Heart left ventricle (tissue), 16 donors: ENCODE measurements around the gene RIPK1. TPM values are rescaled to one million over a fixed set of nuclear protein-coding genes. Genes with fewer than 3 reads are reported as not detected.

Experiments
- ATAC-seq, 4 donors: fragments of 200-7000 bp; cut with Tn5 transposase; one replicate each; pipeline ENCODE4 v1.9.1; 2020 to 2022; ENCODE audit warnings: moderate library complexity in 4 of 4, mild to moderate bottlenecking in 3 of 4, moderate number of reproducible peaks in 1 of 4
- DNase-seq, 5 donors: peaks; one replicate each; pipeline ENCODE4 v3.0.0-alpha.2; 2020
- H3K27ac ChIP-seq, 12 donors: fragments of 200-600 bp; sonication (generic) in 4 of 12; one replicate each; pipeline versions ENCODE4 v1.5.0 to v1.8.0; 2016 to 2022; ENCODE audit warnings: mild to moderate bottlenecking in 2 of 12
- H3K27me3 ChIP-seq, 9 donors: fragments of 200-600 bp; sonication (generic) in 2 of 9; one replicate each; pipeline versions ENCODE4 v1.5.1 to v1.8.0; 2016 to 2022; ENCODE audit warnings: mild to moderate bottlenecking in 3 of 9
- H3K36me3 ChIP-seq, 9 donors: fragments of 200-600 bp; sonication (generic) in 2 of 9; one replicate each; pipeline versions ENCODE4 v1.5.0 to v1.8.0; 2018 to 2022; ENCODE audit warnings: mild to moderate bottlenecking in 2 of 9
- H3K4me1 ChIP-seq, 12 donors: fragments of 200-600 bp; sonication (generic) in 4 of 12; one replicate each; pipeline versions ENCODE4 v1.5.0 to v1.8.0; 2016 to 2022; ENCODE audit warnings: mild to moderate bottlenecking in 3 of 12
- H3K4me3 ChIP-seq, 12 donors: fragments of 200-600 bp; sonication (generic) in 4 of 12; one replicate each; pipeline versions ENCODE4 v1.5.0 to v1.8.0; 2017 to 2022; ENCODE audit warnings: mild to moderate bottlenecking in 9 of 12, moderate library complexity in 4 of 12
- H3K9me3 ChIP-seq, 12 donors: fragments of 200-600 bp; sonication (generic) in 4 of 12; one replicate each; pipeline versions ENCODE4 v1.5.0 to v1.8.0; 2016 to 2022; ENCODE audit warnings: mild to moderate bottlenecking in 1 of 12
- POLR2A ChIP-seq, 2 donors: fragments of 450-650 bp; IDR thresholded peaks; one replicate each; pipeline ENCODE4 v1.6.1; 2017; ENCODE audit warnings: antibody characterized with exemption in 2 of 2, mild to moderate bottlenecking in 2 of 2, moderate library complexity in 2 of 2
- WGBS, 4 donors: extraction: QIAGEN DNeasy Blood & Tissue Kit in 2 of 4; methylation state at CpG; one replicate each; pipeline versions ENCODE4 v1.1.5 to v1.1.7; 2013 to 2018; 5-methylcytosine and 5-hydroxymethylcytosine counted together
- intact Hi-C, 10 donors: fragments of 100-400 bp; cut with DNase I; formaldehyde crosslinking; loops; one replicate each; pipeline versions ENCODE4 v1.11.1 to v1.14.2; 2022
- polyA plus RNA-seq, 2 donors: library from polyadenylated mRNA; stranded (reverse); fragments of 200-250 nt; gene quantifications; one replicate each; pipeline ENCODE4 v1.2.3, GENCODE V29; 2013
- total RNA-seq, 9 donors: library from RNA; depleted of rRNA in 2 of 9; stranded (reverse); fragments of >200 nt in 2 of 9; fragmentation: NEBNext Ultra II Directional in 3 of 9; extraction: Animal tissue kit (Norgen Biotek cat#: 25700) in 3 of 9; gene quantifications; one replicate each; pipeline versions ENCODE4 v1.1.0 to v1.2.4, GENCODE V29; 2016 to 2023
- TF ChIP-seq, protein P1 (sequence below), 12 donors: fragments of 200-600 bp; sonication (generic) in 4 of 12; IDR thresholded peaks; one replicate each; pipeline versions ENCODE4 v1.5.0 to v1.8.0; 2018 to 2022; ENCODE audit warnings: antibody characterized with exemption in 12 of 12, mild to moderate bottlenecking in 5 of 12
- donor health status: ischemic (EF 13 %, LVEDD 7.1; RV severe dilation, severe dysfunction).
- donor health status: healthy with polysubstance abuse.
- donor health status: DM: no; HTN: yes; CAD: no.
- donor health status: DM: no; HTN: no; CAD: no.
- donor health status: ischemic (EF 25% LVEDD 6.9; RV normal size, moderate dysfunction).
- donor health status: ischemic (EF 25% LVEDD 5.7; RV mildly dilated, moderate dysfunction).
- donor health status: healthy.
- donor health status: DM: yes; HTN: yes; CAD: no.
- donor health status: ischemic (EF 35%, LVEDD 5.7; RV mildly dilated, moderate dysfunction).
- donor health status: nonischemic (EF 11% LVEDD 7.7; RV severe dilation, severe dysfunction).
- donor health status: DM: yes; HTN: yes; CAD: no.
- donor health status: PGD.
- donor health status: ischemic (EF 29% LVEDD 5.4; RV normal size, mild dysfunction).
- donor health status: nonischemic (EF 23%, LVEDD 6.1; RV moderate dilation, normal function).

The RIPK1 gene
- total and polyA plus RNA-seq, 11 donors: 5.3 to 16.3 (median 7.1) TPM

DNA sequence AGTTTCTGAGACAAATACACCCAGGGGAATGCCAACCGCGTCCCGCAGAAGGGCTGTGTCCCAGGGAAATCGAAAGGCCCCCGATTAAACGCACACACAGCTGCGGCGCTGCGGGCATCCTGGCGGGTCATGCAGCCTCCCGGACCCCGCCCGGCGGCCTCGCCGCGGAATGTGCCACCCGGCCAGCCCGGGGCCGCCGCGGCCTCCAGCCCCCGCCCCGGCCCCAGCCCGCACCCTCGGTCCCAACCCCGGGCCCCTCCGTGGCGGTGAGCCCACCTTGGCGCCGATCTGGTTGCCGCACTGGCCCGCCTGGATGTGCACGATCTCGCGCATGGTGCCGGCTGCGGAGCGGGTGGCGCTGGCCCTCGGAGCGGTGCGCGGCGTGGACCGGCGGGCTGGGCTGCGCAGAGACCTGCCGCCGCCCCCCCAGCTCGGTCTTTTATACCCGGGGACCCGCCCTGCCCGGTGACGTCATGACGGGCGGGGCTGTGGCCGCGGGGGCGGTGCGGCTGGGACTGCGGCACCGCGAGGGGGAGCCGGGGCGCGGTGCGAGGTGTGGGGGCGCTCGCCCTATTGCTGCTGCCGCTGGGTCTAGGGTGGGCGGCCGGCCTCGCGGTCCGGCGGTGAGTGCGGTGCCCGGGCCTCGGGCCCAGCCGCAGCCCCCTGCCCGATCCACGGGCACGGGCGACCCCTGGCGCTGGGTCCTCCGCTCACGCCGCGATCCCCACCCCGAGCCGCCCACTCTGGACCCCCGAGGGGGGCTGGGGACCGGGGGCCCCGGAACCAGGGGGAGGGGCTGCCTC lies 89.0 kb downstream of the RIPK1 start, which contains the start of gene TUBB2A:
Gene TUBB2A (minus strand): TSS at position 414 of the 803 bp plus-strand sequence. CDS start 81 bp downstream, at position 333.
- peak; percentile 64 to 93 (median 90) for ATAC-seq
- Histone ChIP-seq H3K27ac (peak within 1 kb of the TSS; percentile 93 to 99 (median 98)), H3K9me3 (no peaks in the 10 kb centered on the region), H3K36me3 (peaks cover 0 to 25% (median 22%) of the 10 kb centered on the region in 9 donors), H3K4me1 (peaks cover 0 to 24% (median 2%) of the 10 kb centered on the region in 12 donors), H3K4me3 (peak within 1 kb of the TSS; percentile 74 to 99 (median 86)), H3K27me3 (no peaks in the 10 kb centered on the region)
- WGBS, 4 donors: 0 to 1% (median 1%) methylated on average over 7 to 95 of the region's 95 CpGs
- intact Hi-C loops: loop anchor here in 7 of 10 donors (1.0 to 5.0 kb wide), 6 partner anchors 21 to 95 kb away; no protein-coding TSS in a partner anchor
- TF ChIP-seq POLR2A (IDR thresholded peaks at IDR 0.05): peak; percentile 91 to 99
- TF ChIP-seq, protein P1, sequence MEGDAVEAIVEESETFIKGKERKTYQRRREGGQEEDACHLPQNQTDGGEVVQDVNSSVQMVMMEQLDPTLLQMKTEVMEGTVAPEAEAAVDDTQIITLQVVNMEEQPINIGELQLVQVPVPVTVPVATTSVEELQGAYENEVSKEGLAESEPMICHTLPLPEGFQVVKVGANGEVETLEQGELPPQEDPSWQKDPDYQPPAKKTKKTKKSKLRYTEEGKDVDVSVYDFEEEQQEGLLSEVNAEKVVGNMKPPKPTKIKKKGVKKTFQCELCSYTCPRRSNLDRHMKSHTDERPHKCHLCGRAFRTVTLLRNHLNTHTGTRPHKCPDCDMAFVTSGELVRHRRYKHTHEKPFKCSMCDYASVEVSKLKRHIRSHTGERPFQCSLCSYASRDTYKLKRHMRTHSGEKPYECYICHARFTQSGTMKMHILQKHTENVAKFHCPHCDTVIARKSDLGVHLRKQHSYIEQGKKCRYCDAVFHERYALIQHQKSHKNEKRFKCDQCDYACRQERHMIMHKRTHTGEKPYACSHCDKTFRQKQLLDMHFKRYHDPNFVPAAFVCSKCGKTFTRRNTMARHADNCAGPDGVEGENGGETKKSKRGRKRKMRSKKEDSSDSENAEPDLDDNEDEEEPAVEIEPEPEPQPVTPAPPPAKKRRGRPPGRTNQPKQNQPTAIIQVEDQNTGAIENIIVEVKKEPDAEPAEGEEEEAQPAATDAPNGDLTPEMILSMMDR (IDR thresholded peaks at IDR 0.05): peak in 11 of 12 donors; percentile 50 to 85 (median 62)
- DNase-seq: peak; percentile 85 to 95 (median 90)

DNA sequence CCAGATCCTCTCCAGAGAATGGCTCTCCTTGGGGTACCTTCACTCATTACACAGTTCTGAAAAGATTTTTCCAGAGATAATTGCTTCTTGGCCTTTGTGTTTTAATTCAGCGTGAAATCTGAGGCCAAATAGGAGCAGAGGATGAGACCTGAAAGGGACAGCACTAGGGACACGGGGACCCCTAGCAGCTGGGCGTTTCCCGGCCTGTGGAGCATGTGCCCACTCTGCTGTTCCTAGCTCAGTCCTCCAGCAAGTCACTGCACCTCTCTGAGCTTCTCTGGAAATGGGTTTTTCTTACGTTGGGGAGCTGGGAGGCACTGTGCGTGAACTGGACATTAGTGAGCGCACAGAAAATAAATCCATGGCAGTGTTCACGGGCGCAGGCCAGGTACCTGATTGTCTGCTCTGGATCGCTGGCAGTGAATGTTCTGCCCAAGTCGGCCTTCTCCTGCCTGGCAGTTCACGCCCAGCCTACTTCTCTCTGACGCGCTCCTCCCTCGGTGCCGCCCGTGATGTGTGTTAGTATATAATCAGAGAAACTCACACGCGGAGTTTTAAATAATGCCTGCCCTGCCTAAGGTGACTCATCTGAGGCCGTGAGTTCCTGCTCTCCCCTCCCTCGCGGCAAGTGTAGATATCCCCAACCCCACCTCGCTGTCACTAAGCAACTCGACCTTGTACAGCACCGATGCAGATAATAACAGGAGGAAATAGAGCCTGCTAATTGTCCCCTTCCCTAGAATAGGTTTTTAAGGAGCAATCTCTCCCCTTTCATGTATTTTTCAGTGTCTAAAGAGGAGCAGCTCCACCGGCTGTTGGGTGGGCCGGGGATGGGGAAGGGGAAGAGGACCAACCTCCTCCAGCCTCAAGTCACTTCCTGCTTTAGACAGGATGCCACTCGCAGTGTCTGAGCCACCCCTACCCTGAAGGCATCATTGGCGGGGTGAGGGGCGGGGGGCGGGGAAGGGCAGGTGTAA lies 91.8 kb downstream of the RIPK1 start:
- ATAC-seq: peak in 1 of 4 donors; percentile 28

DNA sequence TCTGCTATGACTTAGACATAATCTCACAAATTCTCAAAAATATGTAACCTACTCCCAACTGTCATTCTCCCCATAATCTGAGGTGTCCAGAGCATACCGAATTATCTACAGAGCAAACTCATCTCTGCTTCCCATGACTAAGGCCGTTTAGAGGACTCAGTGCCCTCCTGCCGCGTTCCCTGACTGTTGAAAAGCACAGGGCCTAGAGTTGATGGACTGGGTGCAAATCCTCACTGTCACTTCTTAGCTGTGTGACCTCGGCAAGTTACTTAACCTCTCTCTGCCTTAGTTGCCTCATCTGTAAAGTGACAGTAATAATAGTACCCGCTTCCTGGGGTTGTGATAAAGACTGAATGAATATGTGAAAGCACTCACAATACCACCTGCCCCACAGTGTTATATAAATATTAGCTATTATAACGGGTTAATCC lies 93.8 kb downstream of the RIPK1 start:
- intact Hi-C loops: loop anchor here in 6 of 10 donors (2.0 to 10.0 kb wide), 4 partner anchors 35 to 93 kb away; partner anchors contain the start of gene PSMG4 (in 3 of the 6)
- H3K27me3 ChIP-seq: no peaks in the 10 kb centered on the region
- peaks cover 0 to 49% (median 14%) of the 10 kb centered on the region in 12 donors for H3K4me1 ChIP-seq
- ATAC-seq (no peak), DNase-seq (no peak)
- peak overlapping the region in 10 of 12 donors; percentile 74 to 97 (median 90) for H3K27ac ChIP-seq
- no peaks in the 10 kb centered on the region for H3K9me3 ChIP-seq
- TF ChIP-seq, protein P1 (IDR thresholded peaks at IDR 0.05): no peak
- no peak for TF ChIP-seq POLR2A (IDR thresholded peaks at IDR 0.05)
- peak overlapping the region in 10 of 12 donors; percentile 59 to 88 (median 79) for H3K4me3 ChIP-seq
- H3K36me3 ChIP-seq: peaks cover 0 to under 1% (median 0%) of the 10 kb centered on the region in 9 donors
- 57 to 72% (median 65%) methylated on average over 6 to 7 of the region's 7 CpGs for WGBS, 4 donors

More for the DNA sequence above, 91.8 kb downstream of the RIPK1 start:
- 69 to 74% (median 71%) methylated on average over 26 to 31 of the region's 31 CpGs for WGBS, 4 donors
- Histone ChIP-seq H3K27me3 (no peaks in the 10 kb centered on the region), H3K27ac (peak overlapping the region in 5 of 12 donors; percentile 39 to 69 (median 46)), H3K4me3 (no peak overlapping the region), H3K4me1 (peaks cover 0 to 37% (median 9%) of the 10 kb centered on the region in 12 donors), H3K36me3 (peaks cover 0 to 7% (median 6%) of the 10 kb centered on the region in 9 donors), H3K9me3 (no peaks in the 10 kb centered on the region)
- TF ChIP-seq POLR2A (IDR thresholded peaks at IDR 0.05): peak in 1 of 2 donors; percentile 23
- TF ChIP-seq, protein P1 (IDR thresholded peaks at IDR 0.05): no peak
- intact Hi-C loops: loop anchor here in 9 of 10 donors (2.0 to 10.0 kb wide), 6 partner anchors 33 to 99 kb away; partner anchors contain the start of gene PSMG4 (in 4 of the 9)
- peak in 2 of 5 donors; percentile 21 to 37 for DNase-seq
